CD14-positive monocyte (primary cell): ENCODE data around the gene ENTREP1. TPM values are rescaled to one million over a fixed set of nuclear protein-coding genes. Genes with fewer than 3 reads are reported as not detected.

Experiments used
- DNase-seq, 3 donors: peaks; one replicate each; pipeline ENCODE4 v3.0.0-alpha.2; 2011 to 2022
- H2AFZ ChIP-seq: 2 replicates; pipeline ENCODE4 v1.6.0; 2012; ENCODE audit warnings: mild to moderate bottlenecking, low read depth, low read length, inconsistent platforms; ENCODE audit not compliant: insufficient read depth, poor library complexity, severe bottlenecking
- H3K27ac ChIP-seq, 2 donors: 1 replicate in 1 of 2; 2 replicates in 1 of 2; pipeline ENCODE4 v1.5.1; 2012 to 2013; ENCODE audit warnings: low read length in 2 of 2, control low read depth in 1 of 2, inconsistent platforms in 1 of 2, low read depth in 1 of 2, mild to moderate bottlenecking in 1 of 2
- H3K27me3 ChIP-seq, 2 donors: one replicate each; pipeline versions ENCODE4 v1.6.0 to v1.6.1; 2011 to 2013; ENCODE audit warnings: low read length in 2 of 2; ENCODE audit not compliant: control insufficient read depth in 2 of 2, insufficient read depth in 2 of 2
- H3K36me3 ChIP-seq, 2 donors: replicated peaks in 1 of 2; 1 replicate in 1 of 2; 2 replicates in 1 of 2; pipeline versions ENCODE4 v1.5.1 to v1.6.1; 2012 to 2013; ENCODE audit warnings: low read length in 2 of 2, control low read depth in 1 of 2, inconsistent platforms in 1 of 2, mild to moderate bottlenecking in 1 of 2; ENCODE audit not compliant: insufficient read depth in 2 of 2, control insufficient read depth in 1 of 2
- H3K4me1 ChIP-seq, 2 donors: 1 replicate in 1 of 2; 2 replicates in 1 of 2; pipeline versions ENCODE4 v1.5.1 to v1.6.1; 2012 to 2013; ENCODE audit warnings: low read length in 2 of 2, control low read depth in 1 of 2, inconsistent platforms in 1 of 2, mild to moderate bottlenecking in 1 of 2, moderate library complexity in 1 of 2; ENCODE audit not compliant: insufficient read depth in 2 of 2, control insufficient read depth in 1 of 2
- H3K4me2 ChIP-seq: replicated peaks from 2 replicates; pipeline ENCODE3; 2012; ENCODE audit warnings: low read length, moderate library complexity, mild to moderate bottlenecking; ENCODE audit not compliant: poor library complexity, severe bottlenecking; ENCODE audit errors: extremely low read depth
- H3K4me3 ChIP-seq, 3 experiments: fragments of 200-600 bp in 1 of 3; sonication (generic) in 1 of 3; replicated peaks in 1 of 3; 1 replicate in 2 of 3; 2 replicates in 1 of 3; pipeline ENCODE4 v1.5.1; 2011 to 2013; ENCODE audit warnings: low read length in 3 of 3, mild to moderate bottlenecking in 3 of 3, control low read depth in 2 of 3, low read depth in 2 of 3, inconsistent platforms in 1 of 3, moderate library complexity in 1 of 3
- H3K79me2 ChIP-seq: 2 replicates; pipeline ENCODE4 v1.6.0; 2012; ENCODE audit warnings: mild to moderate bottlenecking, control low read depth, inconsistent platforms, low read length, moderate library complexity; ENCODE audit not compliant: insufficient read depth
- H3K9ac ChIP-seq: 2 replicates; pipeline ENCODE4 v1.6.0; 2017; ENCODE audit warnings: low read length, mild to moderate bottlenecking; ENCODE audit not compliant: insufficient read depth, poor library complexity, severe bottlenecking
- H3K9me3 ChIP-seq, 2 donors: replicated peaks in 1 of 2; 1 replicate in 1 of 2; 2 replicates in 1 of 2; pipeline versions ENCODE4 v1.5.1 to v1.6.1; 2012 to 2013; ENCODE audit warnings: low read length in 2 of 2, control low read depth in 1 of 2; ENCODE audit not compliant: control insufficient read depth in 1 of 2, insufficient read depth in 1 of 2
- H4K20me1 ChIP-seq: 2 replicates; pipeline ENCODE4 v1.6.0; 2012; ENCODE audit warnings: mild to moderate bottlenecking, low read length, control low read depth, moderate library complexity; ENCODE audit not compliant: insufficient read depth
- H3K27ac Mint-ChIP-seq, 7 donors: one replicate each; pipeline ENCODE4 v1.8.0; 2020; ENCODE audit warnings: mild to moderate bottlenecking in 7 of 7, mixed read lengths in 7 of 7, moderate library complexity in 6 of 7, inconsistent platforms in 2 of 7
- H3K27me3 Mint-ChIP-seq, 3 donors: one replicate each; pipeline ENCODE4 v1.8.0; 2021 to 2022; ENCODE audit warnings: low read depth in 3 of 3, mild to moderate bottlenecking in 3 of 3, mixed read lengths in 3 of 3, moderate library complexity in 3 of 3, inconsistent platforms in 1 of 3
- H3K36me3 Mint-ChIP-seq, 2 donors: one replicate each; pipeline ENCODE4 v1.8.0; 2020; ENCODE audit warnings: mixed read lengths in 2 of 2, inconsistent platforms in 1 of 2, mild to moderate bottlenecking in 1 of 2
- H3K4me1 Mint-ChIP-seq: one replicate; pipeline ENCODE4 v1.8.0; 2020; ENCODE audit warnings: mild to moderate bottlenecking, mixed read lengths
- H3K4me3 Mint-ChIP-seq, 2 donors: one replicate each; pipeline ENCODE4 v1.8.0; 2020; ENCODE audit warnings: mild to moderate bottlenecking in 2 of 2, mixed read lengths in 2 of 2, moderate library complexity in 1 of 2
- H3K9me3 Mint-ChIP-seq, 7 donors: one replicate each; pipeline ENCODE4 v1.8.0; 2020 to 2022; ENCODE audit warnings: mixed read lengths in 7 of 7, mild to moderate bottlenecking in 6 of 7, moderate library complexity in 6 of 7, inconsistent platforms in 2 of 7
- WGBS: methylation state at CpG from one replicate; pipeline ENCODE4 v1.1.5; 2013; ENCODE audit warnings: missing lambda C conversion rate; ENCODE audit not compliant: insufficient coverage; 5-methylcytosine and 5-hydroxymethylcytosine counted together
- intact Hi-C, 2 donors: fragments of 100-400 bp; cut with micrococcal nuclease; formaldehyde crosslinking; loops; one replicate each; pipeline versions ENCODE4 v1.15.0 to v1.15.1; 2023
- polyA plus RNA-seq, 3 donors: library from polyadenylated mRNA; depleted of rRNA in 1 of 3; unstranded in 2 of 3; stranded (reverse) in 1 of 3; fragments of 300-500 nt in 2 of 3; fragments of >200 nt in 1 of 3; fragmentation: Illumina TruSeq in 2 of 3; gene quantifications; 1 replicate in 2 of 3; 2 replicates in 1 of 3; pipeline ENCODE4 v1.2.3, GENCODE V29; 2012 to 2021
- TF ChIP-seq, protein P1 (sequence below): fragments of 200-600 bp; IDR thresholded peaks from one replicate; pipeline ENCODE4 v1.8.0; 2022; ENCODE audit warnings: antibody characterized with exemption, mild to moderate bottlenecking

The ENTREP1 gene
- polyA plus RNA-seq, 3 donors = not detected

DNA sequence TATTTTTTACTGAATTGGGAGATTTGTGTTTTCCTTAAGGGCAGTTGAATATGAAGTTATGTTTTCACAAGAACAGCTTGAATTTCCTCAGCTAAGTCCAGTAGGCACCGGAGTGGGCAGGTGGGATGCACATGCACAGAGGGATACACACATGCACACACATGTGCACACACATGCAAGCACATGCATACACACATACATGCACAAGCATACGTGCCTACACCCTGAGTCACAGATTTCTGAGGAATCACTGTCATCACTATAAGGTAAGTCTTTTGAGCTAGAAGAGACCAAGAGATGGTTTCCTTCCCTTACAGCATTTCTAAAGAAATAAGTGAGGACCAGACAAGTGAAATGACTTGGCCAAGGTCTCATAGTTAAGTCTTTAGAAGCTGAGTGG is 8.7 kb downstream of the ENTREP1 start:
- peaks cover 3 to 5% of the 10 kb centered on the region in 2 donors for H3K27me3 ChIP-seq
- no peaks in the 10 kb centered on the region for H3K4me1 ChIP-seq
- no peaks in the 10 kb centered on the region for H3K9me3 ChIP-seq
- no peak for DNase-seq
- H4K20me1 ChIP-seq = no peaks in the 10 kb centered on the region
- H3K9ac ChIP-seq = no peak overlapping the region
- Mint-ChIP-seq H3K27me3 (peaks cover 3 to 4% (median 4%) of the 10 kb centered on the region in 3 donors), H3K9me3 (peaks cover 0 to 1% (median 0%) of the 10 kb centered on the region in 7 donors), H3K36me3 (no peaks in the 10 kb centered on the region), H3K4me1 (no peaks in the 10 kb centered on the region), H3K27ac (no peak overlapping the region), H3K4me3 (no peak overlapping the region)
- TF ChIP-seq, protein P1, sequence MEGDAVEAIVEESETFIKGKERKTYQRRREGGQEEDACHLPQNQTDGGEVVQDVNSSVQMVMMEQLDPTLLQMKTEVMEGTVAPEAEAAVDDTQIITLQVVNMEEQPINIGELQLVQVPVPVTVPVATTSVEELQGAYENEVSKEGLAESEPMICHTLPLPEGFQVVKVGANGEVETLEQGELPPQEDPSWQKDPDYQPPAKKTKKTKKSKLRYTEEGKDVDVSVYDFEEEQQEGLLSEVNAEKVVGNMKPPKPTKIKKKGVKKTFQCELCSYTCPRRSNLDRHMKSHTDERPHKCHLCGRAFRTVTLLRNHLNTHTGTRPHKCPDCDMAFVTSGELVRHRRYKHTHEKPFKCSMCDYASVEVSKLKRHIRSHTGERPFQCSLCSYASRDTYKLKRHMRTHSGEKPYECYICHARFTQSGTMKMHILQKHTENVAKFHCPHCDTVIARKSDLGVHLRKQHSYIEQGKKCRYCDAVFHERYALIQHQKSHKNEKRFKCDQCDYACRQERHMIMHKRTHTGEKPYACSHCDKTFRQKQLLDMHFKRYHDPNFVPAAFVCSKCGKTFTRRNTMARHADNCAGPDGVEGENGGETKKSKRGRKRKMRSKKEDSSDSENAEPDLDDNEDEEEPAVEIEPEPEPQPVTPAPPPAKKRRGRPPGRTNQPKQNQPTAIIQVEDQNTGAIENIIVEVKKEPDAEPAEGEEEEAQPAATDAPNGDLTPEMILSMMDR = no peak
- WGBS = no CpG with 5 or more reads among the region's 2 CpGs
- intact Hi-C loops = no loop called here
- no peak overlapping the region for H3K27ac ChIP-seq
- H3K4me2 ChIP-seq = no peak overlapping the region
- no peak overlapping the region for H3K4me3 ChIP-seq
- H2AFZ ChIP-seq = no peak overlapping the region
- H3K79me2 ChIP-seq = no peaks in the 10 kb centered on the region
- H3K36me3 ChIP-seq = no peaks in the 10 kb centered on the region

DNA sequence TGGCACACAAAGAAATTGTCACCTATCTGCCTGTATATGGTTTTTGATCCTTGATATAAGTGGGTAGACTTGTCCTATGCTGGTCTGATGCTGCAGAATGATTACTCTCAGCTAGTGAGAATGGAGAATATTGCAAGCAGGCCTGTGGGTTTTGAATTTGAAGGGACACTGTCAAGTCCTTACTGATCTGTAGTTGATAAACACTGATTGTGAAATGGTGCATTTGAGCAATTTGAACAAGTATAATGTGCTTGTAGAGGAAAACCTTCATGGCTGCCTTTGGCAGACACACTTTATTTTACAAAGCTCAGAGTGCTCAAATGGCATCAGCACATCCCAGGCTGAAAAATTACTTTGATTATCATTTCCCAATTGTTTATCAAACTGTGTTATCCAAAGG is 9.3 kb downstream of the ENTREP1 start:
- TF ChIP-seq, protein P1 = no peak
- intact Hi-C loops = no loop called here
- Histone ChIP-seq H3K36me3 (no peaks in the 10 kb centered on the region), H3K27ac (no peak overlapping the region), H3K9me3 (no peaks in the 10 kb centered on the region), H3K27me3 (peaks cover 0 to 2% of the 10 kb centered on the region in 2 donors), H3K9ac (no peak overlapping the region), H3K4me2 (no peak overlapping the region), H3K4me1 (no peaks in the 10 kb centered on the region), H3K79me2 (no peaks in the 10 kb centered on the region), H3K4me3 (no peak overlapping the region), H2AFZ (no peak overlapping the region), H4K20me1 (no peaks in the 10 kb centered on the region)
- Mint-ChIP-seq H3K27ac (no peak overlapping the region), H3K36me3 (no peaks in the 10 kb centered on the region), H3K9me3 (peaks cover 0 to 1% (median 0%) of the 10 kb centered on the region in 7 donors), H3K4me1 (no peaks in the 10 kb centered on the region), H3K27me3 (peaks cover 1 to 4% (median 3%) of the 10 kb centered on the region in 3 donors), H3K4me3 (no peak overlapping the region)
- DNase-seq = no peak
